ENCODE measurements around the gene TAF11. TPM values are rescaled to one million over a fixed set of nuclear protein-coding genes. Genes with fewer than 3 reads are reported as not detected.

TAF11 gene
- total and polyA plus RNA-seq, 2 donors (not counting 3 experiments of a cell fraction or from before 2014, with no cell fraction given), result 30.7 to 37.1 TPM

DNA sequence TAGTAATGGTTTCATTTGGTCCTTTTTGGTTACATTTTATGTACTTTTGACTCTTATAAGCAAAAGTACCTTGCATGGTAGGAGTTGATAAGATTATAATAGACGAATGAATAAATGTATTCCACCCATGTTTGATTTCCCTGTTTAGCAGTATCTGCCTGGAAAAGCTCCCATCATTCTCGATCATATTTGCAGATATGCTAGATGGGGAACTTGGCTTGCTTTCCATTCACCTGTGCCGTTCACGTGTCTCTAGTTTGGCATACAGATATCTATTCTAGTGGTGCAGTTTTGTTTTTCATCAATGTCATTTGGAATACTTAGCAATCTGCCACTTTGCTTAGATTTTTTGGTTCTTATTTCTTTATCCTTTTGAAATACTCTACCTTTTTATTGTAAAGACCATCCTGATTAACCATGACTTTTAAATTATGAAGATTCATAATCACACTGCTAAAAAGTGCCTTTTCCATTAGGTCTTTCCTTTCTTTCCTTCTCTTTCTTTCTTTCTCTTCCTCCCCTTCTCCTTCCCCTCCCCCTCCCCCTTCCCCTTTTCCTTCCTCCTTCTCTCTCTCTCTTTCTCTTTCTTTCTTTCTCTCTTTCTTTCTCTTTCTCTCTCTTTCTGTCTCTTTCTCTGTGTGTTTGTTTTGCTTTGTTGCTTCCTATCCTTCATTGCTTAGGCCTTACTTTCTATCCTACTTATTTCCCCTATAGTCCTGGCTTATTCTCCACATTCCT, 41.6 kb upstream of the TAF11 start:
- Histone ChIP-seq H3K4me1 (ENCODE audit: control insufficient read depth, extremely low read depth, insufficient read depth, low read length) (no peaks in the 10 kb centered on the region), H3K36me3 (ENCODE audit: control insufficient read depth in 2 of 2, extremely low read depth in 1 of 2, insufficient read depth in 2 of 2, low read length in 2 of 2) (no peaks in the 10 kb centered on the region), H3K4me3 (replicated peaks in 1 of 3; ENCODE audit: insufficient read depth in 1 of 3, low read depth in 1 of 3, low read length in 3 of 3) (no peak overlapping the region), H3K79me2 (ENCODE audit: control insufficient read depth, insufficient read depth, low read length) (no peaks in the 10 kb centered on the region), H2AFZ (ENCODE audit: low read depth, low read length) (no peak overlapping the region), H3K27me3 (ENCODE audit: control insufficient read depth in 2 of 2, insufficient read depth in 2 of 2, low read length in 2 of 2) (no peaks in the 10 kb centered on the region), H3K4me2 (ENCODE audit: insufficient read depth, low read length) (no peak overlapping the region), H3K9ac (replicated peaks; ENCODE audit: extremely low read depth, insufficient read depth, low read length) (no peak overlapping the region), H3K27ac (ENCODE audit: insufficient read depth, low read depth, low read length) (no peak overlapping the region), H3K9me1 (replicated peaks; ENCODE audit: control insufficient read depth, extremely low read depth, insufficient read depth, low read length) (no peaks in the 10 kb centered on the region), H4K20me1 (replicated peaks; ENCODE audit: control insufficient read depth, extremely low read depth, insufficient read depth, low read length) (no peaks in the 10 kb centered on the region), H3K9me3 (replicated peaks; ENCODE audit: control insufficient read depth, insufficient read depth, low read length) (no peaks in the 10 kb centered on the region)
- dilution Hi-C loops (cut with MboI; ENCODE audit: extremely low pct_ligation_motif_present, low sequenced_read_pairs), result no loop called here
- no peak for FAIRE-seq
- ChIA-PET CTCF (no interaction called here), POLR2A (no interaction called here)
- no TSS peak for BruUV-seq (replicated peaks)
- no peak for TF ChIP-seq FOS (IDR thresholded peaks at IDR 0.05; ENCODE audit: borderline replicate concordance, insufficient read depth, low read length)
- no peak for DNase-seq (ENCODE audit: low read depth, low spot score)
- intact Hi-C loops (cut with micrococcal nuclease), result no loop called here

- H3K4me1 ChIP-seq (ENCODE audit: control insufficient read depth, extremely low read depth, insufficient read depth, low read length), result no peaks in the 10 kb centered on the region
- TF ChIP-seq GATA2 (IDR thresholded peaks at IDR 0.05; ENCODE audit: insufficient read depth, insufficient read length, low read depth, low read length), result no peak
- no peak for TF ChIP-seq POLR2AphosphoS5 (IDR thresholded peaks at IDR 0.05; ENCODE audit: insufficient read depth, low read depth, low read length)
- TF ChIP-seq MYC (IDR thresholded peaks at IDR 0.05; ENCODE audit: low read depth, low read length), result no peak
- TF ChIP-seq FOS (IDR thresholded peaks at IDR 0.05; ENCODE audit: borderline replicate concordance, insufficient read depth, low read length), result no peak
- TF ChIP-seq, protein P1, sequence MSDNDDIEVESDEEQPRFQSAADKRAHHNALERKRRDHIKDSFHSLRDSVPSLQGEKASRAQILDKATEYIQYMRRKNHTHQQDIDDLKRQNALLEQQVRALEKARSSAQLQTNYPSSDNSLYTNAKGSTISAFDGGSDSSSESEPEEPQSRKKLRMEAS (IDR thresholded peaks at IDR 0.05; ENCODE audit: insufficient read depth, insufficient read length), result no peak
- TF ChIP-seq EZH2 (IDR thresholded peaks at IDR 0.05; ENCODE audit: borderline replicate concordance, low read depth, low read length, severe bottlenecking), result no peak
- no peak for TF ChIP-seq CTCF (IDR thresholded peaks at IDR 0.05; ENCODE audit: extremely low read depth in 1 of 2, insufficient read depth in 1 of 2, low read depth in 1 of 2, low read length in 2 of 2)
- TF ChIP-seq POLR2A (IDR thresholded peaks at IDR 0.05; ENCODE audit: low read depth, low read length), result no peak
- TF ChIP-seq JUN (IDR thresholded peaks at IDR 0.05; ENCODE audit: borderline replicate concordance, insufficient read depth, insufficient read length, low read depth), result no peak
- no peak for DNase-seq (ENCODE audit: low read depth, low spot score)
- no peak overlapping the region for H3K9ac ChIP-seq (replicated peaks; ENCODE audit: extremely low read depth, insufficient read depth, low read length)
- no peak overlapping the region for H3K4me2 ChIP-seq (ENCODE audit: insufficient read depth, low read length)
- H3K27ac ChIP-seq (ENCODE audit: insufficient read depth, low read depth, low read length), result no peak overlapping the region
- H3K27me3 ChIP-seq (ENCODE audit: control insufficient read depth in 2 of 2, insufficient read depth in 2 of 2, low read length in 2 of 2), result no peaks in the 10 kb centered on the region
- H3K9me1 ChIP-seq (replicated peaks; ENCODE audit: control insufficient read depth, extremely low read depth, insufficient read depth, low read length), result no peaks in the 10 kb centered on the region
- no peaks in the 10 kb centered on the region for H3K36me3 ChIP-seq (ENCODE audit: control insufficient read depth in 2 of 2, extremely low read depth in 1 of 2, insufficient read depth in 2 of 2, low read length in 2 of 2)
- no peaks in the 10 kb centered on the region for H3K9me3 ChIP-seq (replicated peaks; ENCODE audit: control insufficient read depth, insufficient read depth, low read length)
- no peaks in the 10 kb centered on the region for H3K79me2 ChIP-seq (ENCODE audit: control insufficient read depth, insufficient read depth, low read length)
- FAIRE-seq, result no peak
- BruUV-seq (replicated peaks), result no TSS peak
- CTCF ChIA-PET, result no interaction called here
- no peaks in the 10 kb centered on the region for H4K20me1 ChIP-seq (replicated peaks; ENCODE audit: control insufficient read depth, extremely low read depth, insufficient read depth, low read length)
- no peak overlapping the region for H3K4me3 ChIP-seq (replicated peaks in 1 of 3; ENCODE audit: insufficient read depth in 1 of 3, low read depth in 1 of 3, low read length in 3 of 3)
- dilution Hi-C loops (cut with MboI; ENCODE audit: extremely low pct_ligation_motif_present, low sequenced_read_pairs) (no loop called here), intact Hi-C loops (cut with micrococcal nuclease) (no loop called here)
- POLR2A ChIA-PET, result no interaction called here
- H2AFZ ChIP-seq (ENCODE audit: low read depth, low read length), result no peak overlapping the region
Measured at GRCh38 chr6:34928695-34929094, 40.9 kb upstream of the TAF11 start.

Data from endothelial cell of umbilical vein (primary cell).